Sigmoid colon (tissue), 7 donors: Measurements from ENCODE around the gene MRPL20. TPM values are rescaled to one million over a fixed set of nuclear protein-coding genes. Genes with fewer than 3 reads are reported as not detected.

Source experiments
- DNase-seq: peaks from one replicate; pipeline ENCODE4 v3.0.0-alpha.2; 2019
- H3K27ac ChIP-seq, 4 donors: fragments of 200-600 bp; sonication (generic); one replicate each; pipeline ENCODE4 v1.5.1; 2016 to 2019; ENCODE audit warnings: mild to moderate bottlenecking in 1 of 4
- H3K27me3 ChIP-seq, 3 donors: fragments of 200-600 bp; sonication (generic); one replicate each; pipeline ENCODE4 v1.5.1; 2019; ENCODE audit warnings: mild to moderate bottlenecking in 1 of 3
- H3K36me3 ChIP-seq, 4 donors: fragments of 200-600 bp; sonication (generic); one replicate each; pipeline ENCODE4 v1.5.1; 2016 to 2019
- H3K4me1 ChIP-seq, 4 donors: fragments of 200-600 bp; sonication (generic); one replicate each; pipeline ENCODE4 v1.5.1; 2017 to 2019
- H3K4me3 ChIP-seq, 4 donors: fragments of 200-600 bp; sonication (generic); one replicate each; pipeline ENCODE4 v1.5.1; 2017 to 2019; ENCODE audit warnings: mild to moderate bottlenecking in 2 of 4, moderate library complexity in 1 of 4
- H3K9me3 ChIP-seq, 4 donors: fragments of 200-600 bp in 3 of 4; sonication (generic) in 3 of 4; one replicate each; pipeline versions ENCODE4 v1.5.1 to v1.6.1; 2013 to 2019
- EP300 ChIP-seq, 4 donors: sonication (generic); formaldehyde crosslinking; IDR thresholded peaks; one replicate each; pipeline ENCODE4 v1.6.1; 2017; ENCODE audit warnings: antibody characterized with exemption in 4 of 4
- POLR2A ChIP-seq, 2 donors: fragments of 450-650 bp; IDR thresholded peaks; one replicate each; pipeline ENCODE4 v1.6.1; 2016; ENCODE audit warnings: antibody characterized with exemption in 2 of 2, mild to moderate bottlenecking in 2 of 2, moderate library complexity in 2 of 2
- POLR2AphosphoS5 ChIP-seq, 4 donors: sonication (generic); formaldehyde crosslinking; IDR thresholded peaks; one replicate each; pipeline ENCODE4 v1.6.1; 2017; ENCODE audit warnings: antibody characterized with exemption in 4 of 4
- WGBS, 2 donors: extraction: QIAGEN DNeasy Blood & Tissue Kit; methylation state at CpG; one replicate each; pipeline ENCODE4 v1.1.7; 2013; 5-methylcytosine and 5-hydroxymethylcytosine counted together
- intact Hi-C: fragments of 100-400 bp; cut with DNase I; formaldehyde crosslinking; loops from one replicate; pipeline ENCODE4 v1.15.1; 2023
- polyA plus RNA-seq, 3 donors: library from polyadenylated mRNA; stranded (reverse); fragments of 200-250 nt; gene quantifications; one replicate each; pipeline ENCODE4 v1.2.3, GENCODE V29; 2013
- total RNA-seq, 4 donors: library from RNA; depleted of rRNA; stranded (reverse); fragments of >200 nt; gene quantifications; one replicate each; pipeline ENCODE4 v1.1.0, GENCODE V29; 2016
- TF ChIP-seq, protein P1 (sequence below), 4 experiments: fragments of 450-650 bp in 3 of 4; fragments of 200-600 bp in 1 of 4; IDR thresholded peaks; one replicate each; pipeline ENCODE4 v1.5.1; 2016 to 2019; ENCODE audit warnings: antibody characterized with exemption in 4 of 4, mild to moderate bottlenecking in 3 of 4, moderate library complexity in 2 of 4
- donor health status: healthy with polysubstance abuse.
- donor health status: Bipolar disorder and iron deficiency.
- donor health status: healthy.

Gene MRPL20
- total and polyA plus RNA-seq, 7 donors, result 133 to 235 (median 178) TPM

DNA sequence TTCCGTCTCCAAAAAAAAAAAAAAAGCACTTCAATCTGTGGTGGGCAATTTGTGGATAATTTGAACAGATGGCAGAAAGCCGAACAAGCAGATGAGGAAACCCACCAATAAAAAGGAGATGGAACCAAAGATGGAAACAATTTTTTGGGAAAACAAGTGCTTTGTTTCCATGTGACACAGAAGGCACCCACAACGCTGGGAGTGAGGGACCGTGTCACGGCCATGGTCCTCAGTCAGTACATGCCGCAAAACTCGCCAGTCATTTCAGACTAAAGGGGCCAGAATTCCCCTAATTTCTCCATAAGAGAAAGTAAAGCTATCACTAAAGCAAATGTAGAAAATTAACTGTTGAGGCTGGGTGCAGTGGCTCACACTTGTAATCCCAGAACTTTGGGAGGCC lies 13.0 kb downstream of the MRPL20 start:
- Histone ChIP-seq H3K4me3 (no peak overlapping the region), H3K27ac (no peak overlapping the region), H3K27me3 (no peaks in the 10 kb centered on the region), H3K9me3 (no peaks in the 10 kb centered on the region), H3K36me3 (peaks cover 41 to 89% (median 67%) of the 10 kb centered on the region in 4 donors), H3K4me1 (peaks cover 0 to 36% (median 17%) of the 10 kb centered on the region in 4 donors)
- no peak for TF ChIP-seq POLR2A (IDR thresholded peaks at IDR 0.05)
- no peak for TF ChIP-seq POLR2AphosphoS5 (IDR thresholded peaks at IDR 0.05)
- TF ChIP-seq, protein P1, sequence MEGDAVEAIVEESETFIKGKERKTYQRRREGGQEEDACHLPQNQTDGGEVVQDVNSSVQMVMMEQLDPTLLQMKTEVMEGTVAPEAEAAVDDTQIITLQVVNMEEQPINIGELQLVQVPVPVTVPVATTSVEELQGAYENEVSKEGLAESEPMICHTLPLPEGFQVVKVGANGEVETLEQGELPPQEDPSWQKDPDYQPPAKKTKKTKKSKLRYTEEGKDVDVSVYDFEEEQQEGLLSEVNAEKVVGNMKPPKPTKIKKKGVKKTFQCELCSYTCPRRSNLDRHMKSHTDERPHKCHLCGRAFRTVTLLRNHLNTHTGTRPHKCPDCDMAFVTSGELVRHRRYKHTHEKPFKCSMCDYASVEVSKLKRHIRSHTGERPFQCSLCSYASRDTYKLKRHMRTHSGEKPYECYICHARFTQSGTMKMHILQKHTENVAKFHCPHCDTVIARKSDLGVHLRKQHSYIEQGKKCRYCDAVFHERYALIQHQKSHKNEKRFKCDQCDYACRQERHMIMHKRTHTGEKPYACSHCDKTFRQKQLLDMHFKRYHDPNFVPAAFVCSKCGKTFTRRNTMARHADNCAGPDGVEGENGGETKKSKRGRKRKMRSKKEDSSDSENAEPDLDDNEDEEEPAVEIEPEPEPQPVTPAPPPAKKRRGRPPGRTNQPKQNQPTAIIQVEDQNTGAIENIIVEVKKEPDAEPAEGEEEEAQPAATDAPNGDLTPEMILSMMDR (IDR thresholded peaks at IDR 0.05), result no peak
- TF ChIP-seq EP300 (IDR thresholded peaks at IDR 0.05), result no peak
- whole genome bisulfite sequencing, 2 donors, result 96 to 97% methylated on average over 7 of the region's 7 CpGs
- intact Hi-C loops, result no loop called here
- no peak for DNase-seq

DNA sequence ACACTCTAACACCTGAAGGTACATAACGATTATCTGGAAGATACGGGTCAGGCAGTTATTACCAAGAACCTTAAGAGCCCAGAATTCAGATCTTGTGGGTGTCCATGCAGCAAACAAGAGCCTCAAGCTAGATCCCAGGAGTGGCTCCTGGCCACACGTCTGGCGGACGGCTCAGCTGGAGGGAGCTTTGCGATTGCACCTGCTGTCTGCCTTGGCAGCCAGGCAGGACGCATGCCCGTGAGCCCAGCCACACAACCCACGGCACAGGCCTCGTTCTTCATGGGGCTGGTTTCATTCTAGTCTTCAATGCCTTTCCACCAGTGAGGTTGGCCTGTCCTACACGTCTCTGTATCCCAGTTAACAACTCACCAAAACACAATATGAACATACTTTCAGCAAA lies 13.7 kb downstream of the MRPL20 start:
- Histone ChIP-seq H3K36me3 (peaks cover 48 to 96% (median 73%) of the 10 kb centered on the region in 4 donors), H3K4me3 (no peak overlapping the region), H3K9me3 (no peaks in the 10 kb centered on the region), H3K4me1 (peaks cover 0 to 32% (median 16%) of the 10 kb centered on the region in 4 donors), H3K27ac (no peak overlapping the region), H3K27me3 (no peaks in the 10 kb centered on the region)
- no peak for DNase-seq
- no peak for TF ChIP-seq EP300 (IDR thresholded peaks at IDR 0.05)
- TF ChIP-seq POLR2A (IDR thresholded peaks at IDR 0.05), result no peak
- no peak for TF ChIP-seq POLR2AphosphoS5 (IDR thresholded peaks at IDR 0.05)
- TF ChIP-seq, protein P1 (IDR thresholded peaks at IDR 0.05), result no peak
- intact Hi-C loops, result no loop called here
- 91 to 94% methylated on average over 11 of the region's 11 CpGs for WGBS, 2 donors

DNA sequence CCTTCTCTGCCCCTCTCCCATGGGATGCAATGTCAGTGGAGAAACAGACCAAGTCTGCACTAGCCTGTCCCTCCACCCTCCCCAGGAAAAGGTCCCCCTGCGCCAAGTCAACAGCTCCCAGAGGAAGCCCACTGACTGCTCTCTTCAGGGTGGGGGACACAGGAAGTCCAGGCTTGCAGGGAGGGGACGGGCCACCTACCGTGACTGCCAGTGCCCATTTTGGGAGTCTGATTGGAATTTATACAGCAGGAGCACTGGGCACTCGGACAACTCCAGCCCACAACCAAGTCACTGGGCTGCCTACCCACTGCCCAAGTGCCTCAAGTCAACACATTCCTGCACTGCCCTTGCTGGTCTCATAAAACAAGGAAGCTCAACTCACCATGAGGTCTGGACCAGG lies 14.1 kb downstream of the MRPL20 start:
- WGBS, 2 donors, result 95 to 97% methylated on average over 4 of the region's 4 CpGs
- no peak overlapping the region for H3K27ac ChIP-seq
- no peak for DNase-seq
- TF ChIP-seq, protein P1 (IDR thresholded peaks at IDR 0.05), result no peak
- no peak for TF ChIP-seq POLR2A (IDR thresholded peaks at IDR 0.05)
- no peak for TF ChIP-seq EP300 (IDR thresholded peaks at IDR 0.05)
- no peak for TF ChIP-seq POLR2AphosphoS5 (IDR thresholded peaks at IDR 0.05)
- intact Hi-C loops, result no loop called here
- H3K36me3 ChIP-seq, result peaks cover 52 to 99% (median 77%) of the 10 kb centered on the region in 4 donors
- H3K27me3 ChIP-seq, result no peaks in the 10 kb centered on the region
- no peak overlapping the region for H3K4me3 ChIP-seq
- no peaks in the 10 kb centered on the region for H3K9me3 ChIP-seq
- peaks cover 0 to 28% (median 11%) of the 10 kb centered on the region in 4 donors for H3K4me1 ChIP-seq

DNA sequence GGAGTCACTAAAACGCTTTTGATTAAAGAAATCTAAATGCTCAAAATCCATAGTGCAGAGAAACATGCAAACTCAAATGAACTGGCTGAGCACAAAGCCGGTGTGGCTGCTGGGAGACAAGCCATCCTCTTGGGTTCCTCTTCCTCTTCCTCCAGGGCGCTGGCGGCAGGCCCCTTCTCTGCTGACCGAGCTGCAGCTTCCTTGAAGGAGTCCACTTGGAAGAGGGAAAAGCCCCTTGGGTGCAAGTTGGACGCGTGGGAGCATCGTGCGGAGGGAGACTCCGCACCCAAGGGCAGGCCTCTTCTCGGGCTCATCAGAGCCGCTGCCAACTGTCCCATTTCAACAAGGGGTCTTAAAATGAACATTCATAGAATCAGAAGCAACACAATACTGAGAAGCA lies 15.9 kb downstream of the MRPL20 start:
- Histone ChIP-seq H3K27me3 (no peaks in the 10 kb centered on the region), H3K27ac (no peak overlapping the region), H3K9me3 (no peaks in the 10 kb centered on the region), H3K4me1 (peaks cover 0 to 14% (median 0%) of the 10 kb centered on the region in 4 donors), H3K4me3 (no peak overlapping the region), H3K36me3 (peaks cover 70 to 100% (median 87%) of the 10 kb centered on the region in 4 donors)
- 92 to 93% methylated on average over 12 of the region's 12 CpGs for WGBS, 2 donors
- intact Hi-C loops, result no loop called here
- TF ChIP-seq EP300 (IDR thresholded peaks at IDR 0.05) (no peak), POLR2AphosphoS5 (IDR thresholded peaks at IDR 0.05) (no peak), POLR2A (IDR thresholded peaks at IDR 0.05) (no peak)
- TF ChIP-seq, protein P1 (IDR thresholded peaks at IDR 0.05), result no peak
- DNase-seq, result no peak

DNA sequence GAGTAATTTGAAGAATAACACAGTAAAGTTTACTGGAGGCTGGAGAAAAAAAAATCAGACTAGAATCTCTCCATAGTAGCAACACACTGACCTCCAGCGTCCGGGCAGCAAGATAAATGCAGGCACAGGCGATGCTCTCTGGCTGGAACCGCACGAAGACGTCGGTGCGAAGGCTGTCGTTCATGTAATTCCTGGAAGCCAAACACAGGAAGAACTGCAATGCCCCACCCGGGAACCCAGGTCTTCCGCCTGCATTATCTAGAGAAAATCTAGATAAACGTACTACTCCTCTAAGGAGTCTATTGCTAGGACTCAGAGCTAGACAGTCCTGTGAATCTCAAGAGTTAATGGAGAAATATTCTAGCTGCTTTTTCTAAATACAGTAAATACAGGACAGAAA lies 16.4 kb downstream of the MRPL20 start:
- Histone ChIP-seq H3K27me3 (no peaks in the 10 kb centered on the region), H3K27ac (no peak overlapping the region), H3K36me3 (peaks cover 70 to 100% (median 91%) of the 10 kb centered on the region in 4 donors), H3K4me3 (no peak overlapping the region), H3K9me3 (no peaks in the 10 kb centered on the region), H3K4me1 (peaks cover 0 to 11% (median 0%) of the 10 kb centered on the region in 4 donors)
- no peak for DNase-seq
- intact Hi-C loops, result no loop called here
- TF ChIP-seq EP300 (IDR thresholded peaks at IDR 0.05) (no peak), POLR2A (IDR thresholded peaks at IDR 0.05) (no peak), POLR2AphosphoS5 (IDR thresholded peaks at IDR 0.05) (no peak)
- TF ChIP-seq, protein P1 (IDR thresholded peaks at IDR 0.05), result no peak
- 92 to 94% methylated on average over 12 of the region's 12 CpGs for WGBS, 2 donors
